SK-N-SH (cell line): ENCODE data around the gene NUDT22. TPM values are rescaled to one million over a fixed set of nuclear protein-coding genes. Genes with fewer than 3 reads are reported as not detected.

ENCODE experiments used
- CTCF ChIA-PET: fragments of 300-600, 350-600 bp; formaldehyde crosslinking; extraction: SDS; loops from one replicate; lab custom pipeline; 2021; lab: Yijun Ruan, JAX
- POLR2A ChIA-PET: fragments of 350-600 bp; sonication (Branson Sonifier 250); formaldehyde crosslinking; extraction: SDS; loops from one replicate; lab custom pipeline; 2020; ENCODE audit warnings: antibody characterized with exemption, inconsistent platforms; lab: Yijun Ruan, JAX
- DNase-seq: peaks from one replicate; pipeline ENCODE4 v3.0.0; 2012
- H2AFZ ChIP-seq: fragments of 200-600 bp; sonication (generic); 2 replicates; pipeline ENCODE4 v1.8.1; 2016; ENCODE audit warnings: antibody characterized with exemption, mild to moderate bottlenecking, low read depth
- H3F3A ChIP-seq: fragments of 200-600 bp; sonication (generic); replicated peaks from 2 replicates; pipeline ENCODE3; 2016; ENCODE audit warnings: antibody characterized with exemption, mild to moderate bottlenecking; ENCODE audit not compliant: insufficient read depth
- H3K27ac ChIP-seq, 2 experiments: fragments of 200-500 bp in 1 of 2; fragments of 200-600 bp in 1 of 2; sonication (Bioruptor generic) in 1 of 2; sonication (generic), shearing (Covaris generic) in 1 of 2; 2 replicates each; pipeline versions ENCODE4 v1.5.1 to v1.6.1; 2014 to 2016; ENCODE audit warnings: low read depth in 2 of 2, inconsistent platforms in 1 of 2, low read length in 1 of 2, mild to moderate bottlenecking in 1 of 2, mixed read lengths in 1 of 2
- H3K27me3 ChIP-seq: fragments of 200-600 bp; sonication (generic), shearing (Covaris generic); 2 replicates; pipeline ENCODE4 v1.6.1; 2016; ENCODE audit warnings: mixed run types; ENCODE audit not compliant: insufficient read depth
- H3K36me3 ChIP-seq, 2 experiments: fragments of 200-500 bp in 1 of 2; fragments of 200-600 bp in 1 of 2; sonication (Bioruptor generic) in 1 of 2; sonication (generic) in 1 of 2; replicated peaks in 1 of 2; 2 replicates each; pipeline versions ENCODE3 to v1.5.1; 2014 to 2016; ENCODE audit warnings: low read length in 1 of 2, mild to moderate bottlenecking in 1 of 2; ENCODE audit not compliant: insufficient read depth in 2 of 2, control insufficient read depth in 1 of 2
- H3K4me1 ChIP-seq, 2 experiments: fragments of 200-500 bp in 1 of 2; fragments of 200-600 bp in 1 of 2; sonication (Bioruptor generic) in 1 of 2; sonication (generic), shearing (Covaris generic) in 1 of 2; 2 replicates each; pipeline versions ENCODE4 v1.5.1 to v1.6.1; 2014 to 2016; ENCODE audit warnings: low read depth in 1 of 2, low read length in 1 of 2, mixed run types in 1 of 2; ENCODE audit not compliant: insufficient read depth in 2 of 2, control insufficient read depth in 1 of 2
- H3K4me2 ChIP-seq: fragments of 200-600 bp; sonication (generic), shearing (Covaris generic); 2 replicates; pipeline ENCODE4 v1.6.1; 2017; ENCODE audit warnings: mixed run types
- H3K4me3 ChIP-seq, 2 experiments: fragments of 200-500 bp in 1 of 2; fragments of 200-600 bp in 1 of 2; sonication (Bioruptor generic) in 1 of 2; sonication (generic), shearing (Covaris generic) in 1 of 2; 2 replicates each; pipeline versions ENCODE4 v1.5.1 to v1.8.1; 2014 to 2016; ENCODE audit warnings: low read depth in 2 of 2, inconsistent platforms in 1 of 2, low read length in 1 of 2, mild to moderate bottlenecking in 1 of 2, mixed read lengths in 1 of 2, moderate library complexity in 1 of 2
- H3K79me2 ChIP-seq: fragments of 200-600 bp; sonication (generic); 2 replicates; pipeline ENCODE4 v1.8.1; 2017; ENCODE audit warnings: mild to moderate bottlenecking; ENCODE audit not compliant: insufficient read depth
- H3K9ac ChIP-seq: fragments of 200-600 bp; sonication (generic); 2 replicates; pipeline ENCODE4 v1.6.1; 2017; ENCODE audit warnings: mixed run types
- H3K9me2 ChIP-seq: fragments of 200-600 bp; sonication (generic); 2 replicates; pipeline ENCODE4 v1.6.1; 2017; ENCODE audit warnings: mixed run types
- H3K9me3 ChIP-seq: fragments of 200-600 bp; sonication (generic); 2 replicates; pipeline ENCODE4 v1.6.1; 2017; ENCODE audit warnings: mixed run types, mild to moderate bottlenecking, moderate library complexity
- H4K20me1 ChIP-seq: fragments of 200-600 bp; sonication (generic); 2 replicates; pipeline ENCODE4 v1.6.1; 2017; ENCODE audit warnings: mild to moderate bottlenecking, mixed run types; ENCODE audit not compliant: insufficient read depth
- FOSL2 ChIP-seq: IDR thresholded peaks from 2 replicates; pipeline ENCODE4 v1.4.0; 2012; ENCODE audit warnings: low read depth, mild to moderate bottlenecking, moderate library complexity, borderline replicate concordance
- PBX3 ChIP-seq: IDR thresholded peaks from 2 replicates; pipeline ENCODE4; 2012
- POLR2AphosphoS5 ChIP-seq: IDR thresholded peaks from 2 replicates; pipeline ENCODE4 v1.6.1; 2012; ENCODE audit warnings: low read depth, low read length
- RCOR1 ChIP-seq: fragments of 150-350 bp; IDR thresholded peaks from 2 replicates; pipeline ENCODE4 v1.6.1; 2017; ENCODE audit warnings: antibody characterized with exemption, low read length
- RFX5 ChIP-seq: IDR thresholded peaks from 2 replicates; pipeline ENCODE4 v1.6.1; 2012; ENCODE audit warnings: mild to moderate bottlenecking, improper control_type of control experiment, low read length
- TAF1 ChIP-seq: IDR thresholded peaks from 2 replicates; pipeline ENCODE4 v1.6.1; 2012; ENCODE audit warnings: low read depth, mild to moderate bottlenecking, low read length, moderate library complexity, borderline replicate concordance
- WGBS: methylation state at CpG from one replicate; pipeline ENCODE4 v1.1.6; 2017; ENCODE audit warnings: low lambda C conversion rate; 5-methylcytosine and 5-hydroxymethylcytosine counted together
- polyA plus RNA-seq, 3 experiments: library from polyadenylated mRNA; depleted of rRNA; stranded (reverse); fragments of >200 nt; gene quantifications; 2 replicates each; pipeline ENCODE4 v1.2.3, GENCODE V29; 2012

NUDT22 gene
- polyA plus RNA-seq, 1 of the 3 experiments (the other 2 are of a cell fraction), result 72.7 TPM

DNA sequence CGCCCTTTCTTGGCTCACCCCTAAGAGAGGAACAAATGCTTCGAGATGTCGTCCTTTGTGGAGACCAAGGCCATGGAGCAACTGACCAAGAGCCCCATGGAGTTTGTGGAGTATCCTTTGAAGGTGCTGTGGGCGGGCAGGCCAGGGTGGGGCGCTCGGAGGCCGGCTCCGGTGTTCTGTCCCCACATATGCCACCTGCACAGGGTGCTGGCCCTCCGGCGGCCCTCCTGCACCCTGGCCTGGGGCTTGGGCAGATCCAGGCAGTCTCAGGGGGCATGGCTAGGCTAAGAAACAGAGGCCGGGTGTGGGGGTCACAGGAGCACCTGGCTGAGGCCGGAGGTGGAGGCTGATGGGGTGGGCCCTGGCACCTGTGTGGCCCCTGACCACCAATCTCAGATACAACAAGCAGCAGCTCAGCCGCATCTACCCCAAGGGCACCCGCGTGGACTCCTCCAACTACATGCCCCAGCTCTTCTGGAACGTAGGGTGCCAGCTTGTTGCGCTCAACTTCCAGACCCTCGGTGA lies 35.5 kb downstream of the NUDT22 start:
- Histone ChIP-seq H3K9ac (no peak overlapping the region), H4K20me1 (no peaks in the 10 kb centered on the region), H3K4me1 (peaks cover 0 to 37% of the 10 kb centered on the region in 2 experiments; a peak in 2 of 4 replicates), H3K36me3 (peaks cover 24 to 35% of the 10 kb centered on the region in 2 experiments), H3K4me2 (no peak overlapping the region), H2AFZ (no peak overlapping the region), H3F3A (no peaks in the 10 kb centered on the region), H3K27ac (no peak overlapping the region), H3K79me2 (no peaks in the 10 kb centered on the region; the same call in none of the 2 replicates), H3K9me2 (no peaks in the 10 kb centered on the region), H3K27me3 (no peaks in the 10 kb centered on the region), H3K4me3 (no peak overlapping the region), H3K9me3 (no peaks in the 10 kb centered on the region)
- no peak for DNase-seq
- POLR2A ChIA-PET, result interaction anchor here (1.2 to 1.3 kb wide), 2 partner anchors 9 to 15 kb away, joined by 3 read pairs; no protein-coding TSS in a partner anchor
- 95% methylated on average over 15 of the region's 18 CpGs for WGBS
- TF ChIP-seq PBX3 (no peak), TAF1 (no peak)
- CTCF ChIA-PET, result interaction anchor here (5.7 kb wide), 1 partner anchor 11 kb away, joined by 119 read pairs; the partner anchor contains the start of gene PLCB3

GRCh38 chr11:64262271-64263002 lies 36.4 kb downstream of the NUDT22 start:
- Histone ChIP-seq H3K4me1 (peaks cover 0 to 39% of the 10 kb centered on the region in 2 experiments; a peak in 2 of 4 replicates), H3K4me2 (peak overlapping the region; percentile 20; the same call in 1 of the 2 replicates), H4K20me1 (no peaks in the 10 kb centered on the region), H2AFZ (no peak overlapping the region), H3K27me3 (no peaks in the 10 kb centered on the region), H3F3A (peaks cover 4% of the 10 kb centered on the region), H3K9me3 (no peaks in the 10 kb centered on the region), H3K27ac (peak overlapping the region; percentile 29 to 94; a peak in 2 of 4 replicates), H3K36me3 (peaks cover 24 to 38% of the 10 kb centered on the region in 2 experiments), H3K4me3 (no peak overlapping the region), H3K79me2 (no peaks in the 10 kb centered on the region; the same call in none of the 2 replicates), H3K9ac (no peak overlapping the region), H3K9me2 (no peaks in the 10 kb centered on the region)
- WGBS, result 93% methylated on average over 30 of the region's 42 CpGs
- ChIA-PET POLR2A (interaction anchor here (1.2 to 2.8 kb wide), 3 partner anchors 10 to 17 kb away, joined by 3 to 41 read pairs (median 3); partner anchors contain the start of gene PPP1R14B), CTCF (interaction anchor here (1.1 to 5.7 kb wide), 3 partner anchors 9 to 39 kb away, joined by 5 to 119 read pairs (median 15); partner anchors contain the start of gene PLCB3)
- TF ChIP-seq RCOR1 (no peak), POLR2AphosphoS5 (no peak), FOSL2 (no peak), RFX5 (no peak)
- DNase-seq, result no peak
